ENCODE measurements around the gene MYOD1. TPM values are rescaled to one million over a fixed set of nuclear protein-coding genes. Genes with fewer than 3 reads are reported as not detected.

MYOD1 gene
- total RNA-seq, 1 donor from 2014 or later, result not detected

GRCh38 chr11:17730608-17731462 lies 11.5 kb downstream of the MYOD1 start:
- no peak overlapping the region for H3K27ac Mint-ChIP-seq
- intact Hi-C loops (cut with micrococcal nuclease), result loop anchor here (1.0 to 10.0 kb wide), 4 partner anchors 9 to 374 kb away; partner anchors contain the start of gene SAAL1
- H3K27me3 Mint-ChIP-seq (ENCODE audit: low read depth), result peaks cover 60% of the 10 kb centered on the region

GRCh38 chr11:17733261-17733660 lies 13.9 kb downstream of the MYOD1 start:
- DNase-seq (ENCODE audit: low spot score), result no peak
- intact Hi-C loops (cut with micrococcal nuclease), result loop anchor here (10.0 kb wide), 1 partner anchor 372 kb away; the partner anchor contains the start of gene SAAL1
- no peak overlapping the region for H3K27ac Mint-ChIP-seq
- peaks cover 64% of the 10 kb centered on the region for H3K27me3 Mint-ChIP-seq (ENCODE audit: low read depth)
- no peaks in the 10 kb centered on the region for H3K4me1 Mint-ChIP-seq (ENCODE audit: low read depth)
- no peaks in the 10 kb centered on the region for H3K9me3 Mint-ChIP-seq
- H3K36me3 Mint-ChIP-seq (ENCODE audit: low read depth), result no peaks in the 10 kb centered on the region
- no peak overlapping the region for H3K4me3 Mint-ChIP-seq (ENCODE audit: low read depth)

More at GRCh38 chr11:17730608-17731462, 11.5 kb downstream of the MYOD1 start:
- H3K4me3 Mint-ChIP-seq (ENCODE audit: low read depth), result no peak overlapping the region
- H3K9me3 Mint-ChIP-seq, result no peaks in the 10 kb centered on the region
- H3K36me3 Mint-ChIP-seq (ENCODE audit: low read depth), result no peaks in the 10 kb centered on the region
- peak; percentile 51 for DNase-seq (ENCODE audit: low spot score)
- H3K4me1 Mint-ChIP-seq (ENCODE audit: low read depth), result no peaks in the 10 kb centered on the region

GRCh38 chr11:17734418-17734911 lies 15.1 kb downstream of the MYOD1 start, which contains the start of gene KCNC1:
Gene KCNC1, plus strand, starts transcription at chr11:17734781. Its CDS starts 1,222 bp downstream, at chr11:17736003.
- Mint-ChIP-seq H3K4me1 (ENCODE audit: low read depth) (no peaks in the 10 kb centered on the region), H3K4me3 (ENCODE audit: low read depth) (no peak within 1 kb of the TSS), H3K27ac (no peak within 1 kb of the TSS), H3K36me3 (ENCODE audit: low read depth) (no peaks in the 10 kb centered on the region), H3K9me3 (no peaks in the 10 kb centered on the region), H3K27me3 (ENCODE audit: low read depth) (peaks cover 56% of the 10 kb centered on the region)
- intact Hi-C loops (cut with micrococcal nuclease), result loop anchor here (10.0 kb wide), 1 partner anchor 370 kb away; the partner anchor contains the start of gene SAAL1
- no peak for DNase-seq (ENCODE audit: low spot score)

- intact Hi-C loops (cut with micrococcal nuclease), result loop anchor here (10.0 kb wide), 1 partner anchor 370 kb away; the partner anchor contains the start of gene SAAL1
- peak; percentile 31 for DNase-seq (ENCODE audit: low spot score)
- Mint-ChIP-seq H3K4me1 (ENCODE audit: low read depth) (no peaks in the 10 kb centered on the region), H3K36me3 (ENCODE audit: low read depth) (no peaks in the 10 kb centered on the region), H3K27ac (no peak overlapping the region), H3K27me3 (ENCODE audit: low read depth) (peaks cover 51% of the 10 kb centered on the region), H3K9me3 (no peaks in the 10 kb centered on the region), H3K4me3 (ENCODE audit: low read depth) (no peak overlapping the region)
Observed at GRCh38 chr11:17734986-17735817, 15.8 kb downstream of the MYOD1 start.

GRCh38 chr11:17735818-17736578 lies 16.6 kb downstream of the MYOD1 start:
- Mint-ChIP-seq H3K27me3 (ENCODE audit: low read depth) (peaks cover 49% of the 10 kb centered on the region), H3K4me3 (ENCODE audit: low read depth) (no peak overlapping the region), H3K36me3 (ENCODE audit: low read depth) (no peaks in the 10 kb centered on the region), H3K9me3 (no peaks in the 10 kb centered on the region), H3K4me1 (ENCODE audit: low read depth) (no peaks in the 10 kb centered on the region), H3K27ac (no peak overlapping the region)
- DNase-seq (ENCODE audit: low spot score), result no peak
- intact Hi-C loops (cut with micrococcal nuclease), result loop anchor here (10.0 kb wide), 1 partner anchor 369 kb away; the partner anchor contains the start of gene SAAL1

GRCh38 chr11:17736579-17736893 lies 17.2 kb downstream of the MYOD1 start:
- Mint-ChIP-seq H3K4me1 (ENCODE audit: low read depth) (no peaks in the 10 kb centered on the region), H3K9me3 (no peaks in the 10 kb centered on the region), H3K27ac (no peak overlapping the region), H3K36me3 (ENCODE audit: low read depth) (no peaks in the 10 kb centered on the region), H3K27me3 (ENCODE audit: low read depth) (peaks cover 45% of the 10 kb centered on the region), H3K4me3 (ENCODE audit: low read depth) (no peak overlapping the region)
- DNase-seq (ENCODE audit: low spot score), result no peak
- intact Hi-C loops (cut with micrococcal nuclease), result loop anchor here (10.0 kb wide), 1 partner anchor 368 kb away; the partner anchor contains the start of gene SAAL1

GRCh38 chr11:17736930-17737817 lies 17.8 kb downstream of the MYOD1 start:
- no peak overlapping the region for H3K27ac Mint-ChIP-seq
- H3K9me3 Mint-ChIP-seq, result no peaks in the 10 kb centered on the region
- intact Hi-C loops (cut with micrococcal nuclease), result loop anchor here (10.0 kb wide), 1 partner anchor 368 kb away; the partner anchor contains the start of gene SAAL1
- H3K4me1 Mint-ChIP-seq (ENCODE audit: low read depth), result no peaks in the 10 kb centered on the region
- DNase-seq (ENCODE audit: low spot score), result no peak
- peaks cover 39% of the 10 kb centered on the region for H3K27me3 Mint-ChIP-seq (ENCODE audit: low read depth)
- no peak overlapping the region for H3K4me3 Mint-ChIP-seq (ENCODE audit: low read depth)
- H3K36me3 Mint-ChIP-seq (ENCODE audit: low read depth), result no peaks in the 10 kb centered on the region

GRCh38 chr11:17738151-17738973 lies 19.0 kb downstream of the MYOD1 start:
- no peaks in the 10 kb centered on the region for H3K4me1 Mint-ChIP-seq (ENCODE audit: low read depth)
- no peak overlapping the region for H3K4me3 Mint-ChIP-seq (ENCODE audit: low read depth)
- no peaks in the 10 kb centered on the region for H3K36me3 Mint-ChIP-seq (ENCODE audit: low read depth)
- no peak for DNase-seq (ENCODE audit: low spot score)
- intact Hi-C loops (cut with micrococcal nuclease), result loop anchor here (10.0 kb wide), 1 partner anchor 366 kb away; the partner anchor contains the start of gene SAAL1
- no peak overlapping the region for H3K27ac Mint-ChIP-seq
- H3K9me3 Mint-ChIP-seq, result no peaks in the 10 kb centered on the region
- H3K27me3 Mint-ChIP-seq (ENCODE audit: low read depth), result peaks cover 27% of the 10 kb centered on the region

GRCh38 chr11:17739945-17740338 lies 20.6 kb downstream of the MYOD1 start:
- no peak overlapping the region for H3K27ac Mint-ChIP-seq
- H3K4me1 Mint-ChIP-seq (ENCODE audit: low read depth), result no peaks in the 10 kb centered on the region
- no peaks in the 10 kb centered on the region for H3K9me3 Mint-ChIP-seq
- intact Hi-C loops (cut with micrococcal nuclease), result loop anchor here (10.0 kb wide), 1 partner anchor 365 kb away; the partner anchor contains the start of gene SAAL1
- no peak overlapping the region for H3K4me3 Mint-ChIP-seq (ENCODE audit: low read depth)
- no peak for DNase-seq (ENCODE audit: low spot score)
- peaks cover 18% of the 10 kb centered on the region for H3K27me3 Mint-ChIP-seq (ENCODE audit: low read depth)
- no peaks in the 10 kb centered on the region for H3K36me3 Mint-ChIP-seq (ENCODE audit: low read depth)

GRCh38 chr11:17740649-17741235 lies 21.4 kb downstream of the MYOD1 start:
- H3K4me3 Mint-ChIP-seq (ENCODE audit: low read depth), result no peak overlapping the region
- peaks cover 18% of the 10 kb centered on the region for H3K27me3 Mint-ChIP-seq (ENCODE audit: low read depth)
- H3K4me1 Mint-ChIP-seq (ENCODE audit: low read depth), result no peaks in the 10 kb centered on the region
- H3K9me3 Mint-ChIP-seq, result no peaks in the 10 kb centered on the region
- H3K27ac Mint-ChIP-seq, result no peak overlapping the region
- intact Hi-C loops (cut with micrococcal nuclease), result no loop called here
- no peak for DNase-seq (ENCODE audit: low spot score)
- H3K36me3 Mint-ChIP-seq (ENCODE audit: low read depth), result no peaks in the 10 kb centered on the region

All from activated T-helper 2 cell treated with anti-CD3 and anti-CD28 coated beads, Interferon-gamma antibody, Interleukin-2, Interleukin-4, amounts not matched to agents 10 μg/mL and 5 μg/mL and 100 μg/mL, durations not matched to agents 14 hours and 24 hours and 36 hours (primary cell).